LHCN-M2 (cell line): ENCODE data around the gene NRAP. TPM values are rescaled to one million over a fixed set of nuclear protein-coding genes. Genes with fewer than 3 reads are reported as not detected.

Source experiments
- DNase-seq: peaks from one replicate; pipeline ENCODE4 v3.0.0-alpha.2; 2012; ENCODE audit warnings: low read depth
- total RNA-seq: library from RNA; depleted of rRNA; stranded (reverse); fragments of >200 nt; gene quantifications from 2 replicates; pipeline ENCODE4 v1.2.3, GENCODE V29; 2014

Gene NRAP
- total RNA-seq, 1 experiment from 2014 or later: not detected

DNA sequence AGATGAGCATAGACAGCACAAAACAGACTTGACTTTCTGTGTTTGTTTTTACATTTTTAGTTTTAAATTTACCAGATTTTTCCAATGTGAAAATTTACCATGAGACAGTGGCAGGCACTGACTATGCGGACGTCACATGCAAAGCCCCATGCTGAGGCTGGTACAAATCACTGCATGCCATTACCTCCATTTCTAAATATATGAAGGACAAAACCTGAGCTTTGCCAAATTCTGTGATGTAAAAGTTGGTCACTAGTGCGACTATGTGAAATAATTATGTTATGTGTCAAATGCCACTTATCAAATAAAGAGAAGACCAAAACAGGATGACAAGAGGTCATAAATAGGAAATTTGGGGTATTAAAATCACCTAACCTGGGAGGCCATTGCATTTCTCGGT, 22.1 kb downstream of the NRAP start:
- DNase-seq: no peak

GRCh38 chr10:113639966-113640365, 23.9 kb downstream of the NRAP start:
- DNase-seq: no peak

GRCh38 chr10:113631684-113632367, 32.0 kb downstream of the NRAP start:
- DNase-seq: no peak

DNA sequence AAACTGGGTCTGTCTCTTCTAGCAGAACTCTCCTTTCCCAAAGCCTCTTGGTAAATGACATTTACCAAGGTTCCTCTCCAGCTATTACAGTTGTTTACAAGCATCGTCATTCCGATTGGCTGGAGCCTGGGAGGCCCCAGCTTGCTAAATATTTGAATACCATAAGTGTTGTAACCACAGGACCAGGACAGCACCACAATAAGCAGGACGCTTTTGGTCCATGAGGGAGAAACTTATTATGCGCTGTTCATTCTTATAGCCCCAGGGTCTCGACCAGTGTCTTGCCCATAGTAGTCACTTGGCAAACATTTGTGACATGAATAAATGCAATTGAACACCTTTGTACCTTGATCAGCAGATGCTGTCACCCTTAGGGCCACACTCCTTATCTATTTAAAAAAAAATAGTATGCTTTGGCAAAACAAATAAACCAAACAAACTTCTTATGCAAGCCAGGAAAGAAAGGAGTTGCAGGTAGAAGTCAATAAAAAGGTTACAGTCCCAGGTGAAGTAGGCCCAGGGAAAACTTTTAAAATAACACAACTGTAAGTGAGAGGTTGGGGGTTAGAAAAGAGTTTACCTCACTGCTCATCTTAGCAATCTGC, 32.8 kb downstream of the NRAP start:
- DNase-seq: no peak

DNA sequence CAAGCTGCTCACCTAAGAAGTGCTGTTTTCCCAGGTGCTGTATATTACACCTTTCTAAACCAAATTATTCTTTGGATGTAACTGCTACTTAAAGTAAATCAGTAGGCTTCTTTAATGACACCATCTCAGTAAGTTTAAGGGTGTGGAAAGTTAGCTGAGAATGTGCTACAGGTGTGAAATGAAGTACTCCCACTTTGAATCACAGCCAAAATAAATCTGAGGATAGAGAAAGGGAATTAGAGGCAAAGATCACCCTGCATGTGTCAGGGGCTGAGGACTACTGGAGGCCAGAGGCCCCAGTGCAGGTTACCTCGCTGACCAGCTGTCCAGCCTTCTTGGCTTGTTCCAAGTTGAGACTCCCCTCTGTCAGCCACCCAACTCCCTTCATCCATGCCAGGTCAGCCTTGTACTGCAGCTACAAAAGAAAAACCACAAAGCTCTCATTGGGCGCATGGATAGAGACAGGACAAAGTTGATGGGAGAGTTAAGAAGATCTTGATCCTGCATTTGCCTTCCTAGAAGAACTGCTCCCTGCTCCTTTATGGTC, 35.2 kb downstream of the NRAP start:
- no peak for DNase-seq

DNA sequence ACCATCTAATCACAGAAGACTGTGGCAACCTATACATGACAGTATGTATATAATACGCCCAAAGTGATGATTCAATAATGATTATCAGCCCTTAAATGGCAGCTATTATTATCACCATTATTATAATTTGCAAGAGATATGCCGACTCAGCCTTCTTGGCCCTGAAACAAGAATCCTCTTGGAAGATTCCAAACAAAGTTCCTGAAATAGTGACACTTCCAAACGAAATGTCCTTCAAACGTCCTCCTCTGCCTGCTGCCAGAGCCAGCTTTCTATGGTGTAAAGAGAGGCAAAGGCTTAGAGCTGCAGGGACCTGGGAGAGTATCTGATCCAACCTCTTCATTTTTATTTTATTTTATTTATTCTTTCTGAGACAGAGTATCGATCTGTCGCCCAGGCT, 36.0 kb downstream of the NRAP start:
- DNase-seq: no peak

- DNase-seq: no peak
These were observed 37.0 kb downstream of the NRAP start for GRCh38 chr10:113626809-113627355.

DNA sequence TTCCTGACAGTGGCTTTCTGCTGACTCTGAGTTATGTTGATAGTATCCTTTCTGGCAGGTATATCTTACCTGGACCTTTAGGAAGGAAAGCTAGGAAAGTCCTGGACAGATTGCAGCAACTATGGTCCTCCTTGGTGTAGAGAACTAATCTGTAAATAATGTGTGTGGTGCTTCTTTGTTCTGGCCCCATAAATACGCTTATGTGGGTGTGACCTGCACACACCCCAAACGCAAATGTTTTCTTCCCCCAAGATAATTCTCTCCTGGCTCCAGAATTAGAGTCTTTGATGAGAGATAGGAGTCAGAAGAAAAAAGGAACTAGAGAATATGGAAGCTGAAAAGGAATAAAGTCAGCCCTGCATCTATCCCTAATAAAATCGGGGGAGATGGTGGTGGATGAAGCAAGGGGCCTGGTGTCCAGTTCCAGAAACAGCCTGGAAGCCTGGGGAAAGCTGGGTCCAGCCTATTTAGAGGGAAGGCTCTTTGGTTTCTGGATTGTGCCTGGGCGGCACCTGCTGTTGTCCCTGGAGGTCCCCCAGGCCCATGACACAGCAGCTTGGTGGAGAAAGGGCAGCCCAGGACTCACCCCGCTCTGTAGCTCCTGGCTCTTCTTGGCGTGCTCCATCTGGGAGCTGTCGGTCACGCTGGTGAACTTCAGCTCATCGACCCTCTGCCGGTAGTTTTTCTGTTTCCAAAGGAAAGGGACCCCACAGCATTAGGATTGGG, 38.2 kb downstream of the NRAP start:
- DNase-seq: no peak

DNA sequence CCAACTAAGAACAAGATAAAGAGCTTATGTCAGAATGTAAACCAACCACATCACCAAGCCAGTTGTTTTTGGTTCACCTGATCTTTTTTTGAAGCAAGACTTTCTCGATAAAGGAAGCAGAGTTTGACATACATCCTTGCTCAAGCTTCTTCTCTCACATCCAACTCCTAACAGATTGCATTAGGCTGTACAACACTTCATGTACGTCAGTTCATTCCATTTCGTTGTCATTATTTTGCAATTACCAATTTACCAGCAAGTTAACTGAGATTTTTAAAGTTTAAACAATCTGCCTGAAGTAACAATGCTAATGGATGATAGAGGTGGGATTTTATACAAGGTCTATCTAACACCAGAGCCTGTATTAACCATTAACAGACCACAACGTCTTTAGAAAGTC, 41.0 kb downstream of the NRAP start:
- no peak for DNase-seq

GRCh38 chr10:113621799-113622198, 42.0 kb downstream of the NRAP start:
- no peak for DNase-seq

DNA sequence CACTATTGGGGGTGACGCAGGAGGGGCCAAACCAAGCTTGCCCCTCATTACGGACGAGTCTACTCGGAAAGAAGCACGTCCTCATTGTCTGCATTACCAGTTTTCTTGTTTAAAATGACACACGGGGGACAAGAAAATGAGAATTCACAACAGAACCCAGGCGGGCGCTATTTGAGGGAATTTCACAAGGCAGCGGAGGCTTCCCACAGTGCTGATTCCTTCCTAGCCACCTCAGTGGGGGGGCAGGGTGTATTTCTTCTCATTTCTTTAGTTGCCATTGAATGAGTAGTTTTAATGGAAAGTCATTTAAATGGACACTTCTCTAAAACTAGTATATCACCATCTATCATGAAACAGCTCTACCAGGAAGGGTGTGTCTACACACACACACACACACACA, 42.9 kb downstream of the NRAP start:
- DNase-seq: no peak

- no peak for DNase-seq
These were observed 43.3 kb downstream of the NRAP start for GRCh38 chr10:113620511-113620910.

DNA sequence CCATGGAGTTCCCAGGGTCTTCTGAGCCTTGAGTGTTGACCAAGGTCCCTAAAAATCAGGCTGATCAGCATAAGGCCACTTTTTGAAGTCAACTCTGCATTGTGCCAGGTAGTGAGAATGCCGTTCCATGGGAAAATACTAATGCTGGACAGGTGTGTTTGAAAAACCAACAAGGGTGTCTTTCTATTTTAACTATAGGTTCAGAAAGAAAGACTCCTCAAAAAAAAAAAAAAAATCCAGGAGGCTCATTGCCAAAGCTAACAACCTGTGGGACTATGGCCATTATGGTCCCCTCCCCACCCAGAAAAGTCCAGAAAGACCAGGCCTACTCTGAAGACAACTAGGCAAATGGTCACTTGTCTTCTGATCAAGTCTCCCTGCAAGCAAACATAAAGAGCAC, 44.4 kb downstream of the NRAP start:
- no peak for DNase-seq

DNA sequence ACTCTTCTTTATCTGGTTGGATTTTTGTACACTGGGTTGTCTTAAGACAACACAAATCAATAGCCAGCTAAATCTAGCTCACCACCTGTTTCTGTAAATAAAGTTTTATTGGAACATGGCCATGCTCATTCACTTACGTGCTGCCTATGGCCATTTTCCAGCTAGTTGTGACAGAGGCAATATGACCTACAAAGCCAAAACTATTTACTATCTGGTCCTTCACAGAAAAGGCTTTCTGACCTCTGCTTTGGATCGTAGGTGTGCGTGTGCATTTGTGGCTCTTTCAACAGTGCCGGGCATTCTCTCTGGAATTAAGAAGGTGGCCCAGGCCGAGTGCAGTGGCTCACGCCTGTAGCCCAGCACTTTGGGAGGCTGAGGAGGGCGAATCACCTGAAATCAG, 45.5 kb downstream of the NRAP start:
- DNase-seq: no peak

DNA sequence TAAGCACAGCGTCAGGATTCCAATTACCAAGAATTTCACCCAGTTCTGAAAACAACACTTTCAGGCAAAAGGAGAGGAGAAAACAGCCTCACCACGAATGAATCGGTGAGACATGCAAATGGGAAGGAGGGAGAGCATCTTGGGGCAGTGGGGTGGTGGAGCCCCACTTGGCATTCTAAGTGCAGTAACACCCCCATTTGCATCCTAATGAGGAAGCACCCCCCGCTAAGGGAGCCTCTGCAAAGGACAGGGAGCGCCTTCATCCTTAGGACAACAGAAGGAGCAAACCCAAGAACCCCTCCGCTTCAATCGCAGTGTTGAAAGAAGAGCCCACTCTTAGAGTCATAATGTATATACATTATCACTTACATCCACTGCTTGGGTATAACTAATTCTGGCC, 46.8 kb downstream of the NRAP start:
- no peak for DNase-seq

DNA sequence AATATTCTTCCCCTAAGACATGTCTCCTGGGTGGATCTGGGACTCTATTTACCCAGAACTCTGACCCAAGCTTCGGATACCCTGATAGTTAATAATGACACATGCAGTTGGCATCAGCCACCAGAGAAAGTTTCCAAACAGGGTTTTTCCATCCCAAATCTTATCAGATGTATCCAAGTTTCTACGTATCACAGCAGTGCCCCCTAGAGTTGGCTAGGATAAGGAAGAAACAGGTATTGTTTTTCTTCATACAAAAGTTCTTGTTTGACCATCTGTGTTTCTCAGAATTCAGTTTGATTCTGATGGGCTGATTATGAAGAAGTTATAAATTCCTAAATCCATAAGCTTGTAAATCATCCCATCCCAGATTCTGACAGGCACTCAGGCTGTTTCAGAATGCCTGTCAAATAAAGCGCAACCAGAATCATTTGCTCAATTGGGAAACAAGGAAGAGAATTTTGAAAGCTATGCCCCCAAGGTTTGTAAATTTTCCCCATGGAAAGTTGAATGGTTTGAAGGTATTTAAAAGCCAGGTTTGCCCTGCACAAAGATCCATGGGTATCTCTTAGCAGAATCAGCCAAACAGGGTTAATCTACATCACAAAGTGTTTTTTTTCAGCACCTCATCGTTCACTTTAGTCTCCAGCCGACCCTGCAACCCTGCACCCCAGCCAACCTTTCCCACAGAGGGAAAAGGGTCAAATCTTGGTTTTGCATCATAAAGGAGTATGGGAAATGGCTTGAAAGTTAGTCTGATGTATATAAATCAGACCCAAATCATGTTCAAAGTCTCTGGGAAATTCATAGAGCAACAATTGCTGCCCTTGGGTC, 47.4 kb downstream of the NRAP start:
- peak; percentile 6 for DNase-seq

- no peak for DNase-seq
These were observed 49.7 kb downstream of the NRAP start for GRCh38 chr10:113613977-113614690.

DNA sequence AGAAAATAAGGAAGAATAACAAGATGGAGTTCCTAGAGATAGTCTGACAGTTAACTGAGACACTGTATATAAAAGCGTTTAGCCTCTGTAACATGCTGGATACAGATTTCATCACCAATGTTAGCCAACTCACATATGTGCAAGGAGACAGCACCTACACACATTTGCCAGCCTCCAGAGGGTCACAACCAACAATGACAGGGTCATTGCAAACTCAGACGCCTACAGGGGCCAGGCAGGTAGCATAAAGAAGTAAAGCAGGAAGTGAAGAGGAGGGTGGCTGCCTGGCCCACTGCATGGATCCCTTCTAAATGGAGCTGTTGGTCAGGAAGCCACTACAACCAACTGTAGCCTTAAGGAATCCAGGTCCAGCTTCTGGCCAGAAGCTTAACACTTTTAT, 50.4 kb downstream of the NRAP start:
- no peak for DNase-seq

DNA sequence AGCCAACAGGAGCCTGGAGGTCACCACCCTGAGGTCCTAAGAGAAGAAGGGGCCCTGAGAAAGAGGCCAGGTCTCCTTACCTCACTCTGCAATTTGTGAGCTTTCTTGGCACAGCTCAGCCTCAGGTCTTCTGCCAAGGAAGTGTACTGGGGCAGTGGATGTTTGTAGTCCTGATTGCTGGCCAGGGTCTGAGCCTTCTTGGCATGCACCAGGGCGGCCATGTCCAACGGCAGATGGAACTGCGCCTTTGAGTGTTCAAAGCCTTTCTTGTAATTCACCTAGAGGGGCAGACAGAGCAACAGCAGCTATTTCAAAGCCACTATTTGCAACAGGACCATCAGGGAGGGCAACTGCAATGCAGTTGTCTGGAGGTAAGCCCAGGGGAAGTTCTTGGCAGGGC, 51.7 kb downstream of the NRAP start:
- DNase-seq: no peak

- DNase-seq: no peak
These were observed 52.9 kb downstream of the NRAP start for GRCh38 chr10:113610631-113611601.
